ENCODE measurements around the gene BRI3. TPM values are rescaled to one million over a fixed set of nuclear protein-coding genes. Genes with fewer than 3 reads are reported as not detected.
A peak's percentile ranks its signal among the peaks of the same experiment; 100 is the strongest.

Gene BRI3
- total and polyA plus RNA-seq, 2 of the 13 experiments (the other 11 are each of a cell fraction or from before 2014, with no cell fraction given) = 54.0 to 103 TPM

GRCh38 chr7:98300595-98301372 is 19.3 kb downstream of the BRI3 start (continued):
- TF ChIP-seq ZSCAN29 (CRISPR knock-in tag; conservative IDR thresholded peaks at IDR 0.05) = 0 out of 2 replicates have a peak, but pooled peaks have one; percentile 47
- no peak for TF ChIP-seq ELK4 (CRISPR knock-in tag; IDR thresholded peaks at IDR 0.05; ENCODE audit: borderline replicate concordance)
- peak; percentile 55; the same call in 1 of the 2 replicates for TF ChIP-seq NR2F2 (IDR thresholded peaks at IDR 0.05; ENCODE audit: borderline replicate concordance, low read depth)
- TF ChIP-seq ATF5 (CRISPR knock-in tag; IDR thresholded peaks at IDR 0.05; ENCODE audit: low read depth) = 0 out of 2 replicates have a peak, but pooled peaks have one; percentile 51
- no peak for TF ChIP-seq ZFP91 (CRISPR knock-in tag; IDR thresholded peaks at IDR 0.05; ENCODE audit: borderline replicate concordance)
- peak; percentile 59 for TF ChIP-seq ERF (CRISPR knock-in tag; IDR thresholded peaks at IDR 0.05)
- peak; percentile 67 for TF ChIP-seq ZFY (CRISPR knock-in tag; IDR thresholded peaks at IDR 0.05)
- peak; percentile 35; the same call in 1 of the 2 replicates for TF ChIP-seq BHLHE40 (IDR thresholded peaks at IDR 0.05; ENCODE audit: low read length)
- TF ChIP-seq ATF4 (CRISPR knock-in tag; IDR thresholded peaks at IDR 0.05) = peak in 1 of 2 experiments; percentile 68; a peak in 2 of 4 replicates
- peak; percentile 98 for TF ChIP-seq SAP130 (CRISPR knock-in tag; IDR thresholded peaks at IDR 0.05; ENCODE audit: low read depth)
- TF ChIP-seq ZNF414 (CRISPR knock-in tag; IDR thresholded peaks at IDR 0.05) = peak; percentile 70; the same call in 1 of the 2 replicates
- no peak for TF ChIP-seq TBX3 (IDR thresholded peaks at IDR 0.05; ENCODE audit: borderline replicate concordance)
- TF ChIP-seq MYC (CRISPR knock-in tag; IDR thresholded peaks at IDR 0.05; ENCODE audit: borderline replicate concordance) = peak; percentile 81
- no peak for TF ChIP-seq NRL (CRISPR knock-in tag; IDR thresholded peaks at IDR 0.05; ENCODE audit: borderline replicate concordance)
- TF ChIP-seq HMG20A (CRISPR knock-in tag; IDR thresholded peaks at IDR 0.05; ENCODE audit: borderline replicate concordance) = peak; percentile 92; the same call in 1 of the 2 replicates
- peak; percentile 50; the same call in 1 of the 2 replicates for TF ChIP-seq KDM4B (CRISPR knock-in tag; IDR thresholded peaks at IDR 0.05)
- peak; percentile 67 for TF ChIP-seq ATF2 (CRISPR knock-in tag; IDR thresholded peaks at IDR 0.05)
- TF ChIP-seq SKI (IDR thresholded peaks at IDR 0.05; ENCODE audit: partially characterized antibody) = peak; percentile 72
- no peak for TF ChIP-seq ZNF883 (CRISPR knock-in tag; IDR thresholded peaks at IDR 0.05; ENCODE audit: not compliant biosample characterization)
- no peak for TF ChIP-seq CHD4 (IDR thresholded peaks at IDR 0.05; ENCODE audit: borderline replicate concordance, low read length)
- TF ChIP-seq SYNCRIP (IDR thresholded peaks at IDR 0.05; ENCODE audit: insufficient read depth, low read depth, low read length) = no peak
